Embryonic facial prominence (tissue), 1 donor: ENCODE measurements around the gene MFSD2A.
A peak's percentile ranks its signal among the peaks of the same experiment; 100 is the strongest.
"Not testable (repeated sequence)": the region's sequence is repeated elsewhere in the genome, so short reads cannot be mapped to it uniquely, and the experiment has no call there.

Source experiments
- DNase-seq: peaks from one replicate; pipeline ENCODE4 v3.0.0-alpha.2; 2016; ENCODE audit errors: extremely low spot score

The MFSD2A gene

GRCh38 chr1:39954870-39955546 lies at the start of gene MFSD2A:
TSS of gene MFSD2A (plus strand) at chr1:39955145. CDS start at chr1:39955293, 148 bp downstream.
- peak; percentile 49 for DNase-seq

GRCh38 chr1:39905172-39905571 lies 49.8 kb upstream of the MFSD2A start:
- DNase-seq, result no peak

GRCh38 chr1:39907528-39908453 lies 47.2 kb upstream of the MFSD2A start:
- no peak for DNase-seq

- no peak for DNase-seq
Observed at GRCh38 chr1:39908534-39908933, 46.4 kb upstream of the MFSD2A start.

- DNase-seq, result no peak
Observed at GRCh38 chr1:39910263-39910662, 44.7 kb upstream of the MFSD2A start.

- not testable (repeated sequence) for DNase-seq
Observed at GRCh38 chr1:39913136-39913535, 41.8 kb upstream of the MFSD2A start.

- DNase-seq, result no peak
Observed at GRCh38 chr1:39915499-39916129, 39.3 kb upstream of the MFSD2A start.

GRCh38 chr1:39917825-39918224 lies 37.1 kb upstream of the MFSD2A start:
- no peak for DNase-seq

- DNase-seq, result no peak
Observed at GRCh38 chr1:39919545-39919944, 35.4 kb upstream of the MFSD2A start.

- no peak for DNase-seq
Observed at GRCh38 chr1:39922251-39922688, 32.7 kb upstream of the MFSD2A start.

- no peak for DNase-seq
Observed at GRCh38 chr1:39925721-39926342, 29.1 kb upstream of the MFSD2A start.

- no peak for DNase-seq
Observed at GRCh38 chr1:39926343-39926793, 28.6 kb upstream of the MFSD2A start.

- no peak for DNase-seq
Observed at GRCh38 chr1:39926820-39927219, 28.1 kb upstream of the MFSD2A start.

- no peak for DNase-seq
Observed at GRCh38 chr1:39927538-39927937, 27.4 kb upstream of the MFSD2A start.

GRCh38 chr1:39928809-39929587 lies 25.9 kb upstream of the MFSD2A start:
- DNase-seq, result no peak

GRCh38 chr1:39933956-39934941 lies 20.7 kb upstream of the MFSD2A start:
- no peak for DNase-seq

- DNase-seq, result no peak
Observed at GRCh38 chr1:39936724-39937491, 18.0 kb upstream of the MFSD2A start.

GRCh38 chr1:39938856-39939255 lies 16.1 kb upstream of the MFSD2A start:
- no peak for DNase-seq

- no peak for DNase-seq
Observed at GRCh38 chr1:39940253-39940652, 14.7 kb upstream of the MFSD2A start.
